ENCODE data around the gene ATP8B3.

DNA sequence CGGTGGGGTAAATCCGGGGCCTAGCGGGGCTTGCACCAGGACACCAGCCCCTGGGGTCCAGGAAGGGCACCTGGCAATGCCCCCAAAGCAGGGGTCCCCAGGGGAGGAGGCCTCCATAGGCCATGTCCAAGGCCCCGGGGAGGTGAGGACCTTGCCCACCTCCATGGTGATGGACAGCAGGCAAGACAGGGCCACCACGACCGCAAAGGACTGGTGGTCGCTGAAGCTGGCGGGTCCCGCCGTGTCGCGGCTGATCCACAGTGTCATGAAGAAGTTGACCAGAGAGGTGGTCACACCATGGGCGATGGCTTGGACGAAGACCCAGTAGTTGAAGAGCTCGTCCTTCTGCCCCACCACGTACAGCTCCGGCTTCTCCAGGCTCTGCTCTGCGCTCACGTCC is 26.8 kb downstream of the ATP8B3 start:
- TF ChIP-seq POLR2A (IDR thresholded peaks at IDR 0.05; ENCODE audit: low read depth, low read length) (no peak), POLR2AphosphoS5 (IDR thresholded peaks at IDR 0.05; ENCODE audit: low read depth, low read length) (no peak)
